ENCODE measurements around the gene DYNAP.

GRCh38 chr18:54555996-54556395 lies 35.0 kb upstream of the DYNAP start:
- TF ChIP-seq CTCF (IDR thresholded peaks at IDR 0.05) (no peak), EZH2 (IDR thresholded peaks at IDR 0.05; ENCODE audit: borderline replicate concordance, insufficient read depth, low read depth, low read length, poor library complexity, severe bottlenecking) (no peak)
